ENCODE measurements around the gene RAB8B.

The RAB8B gene

DNA sequence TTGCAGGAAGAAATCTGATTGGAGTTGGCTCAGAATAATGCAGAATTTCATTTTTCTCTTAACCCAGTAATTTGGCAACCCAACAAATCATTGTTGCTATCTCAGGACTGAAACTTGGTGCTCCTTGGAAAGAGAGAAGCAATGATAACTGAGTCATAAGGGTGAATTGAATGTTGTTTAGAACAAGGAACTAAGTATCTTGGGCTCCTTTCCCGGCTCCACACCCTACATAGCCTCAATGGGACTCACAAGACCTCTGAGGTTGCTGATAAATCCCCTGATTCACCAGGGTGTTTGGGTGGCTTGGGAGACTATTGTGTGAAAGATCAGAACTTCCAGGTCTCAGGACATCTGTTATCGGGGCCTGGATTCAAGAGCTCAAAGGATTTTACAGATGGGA, 7.8 kb upstream of the RAB8B start:
- no CpG with 5 or more reads among the region's 2 CpGs for WGBS (ENCODE audit: extremely low coverage, insufficient coverage, insufficient read length)
- no peak overlapping the region for H3K9ac ChIP-seq (ENCODE audit: low read length)
- no peak overlapping the region for H3K18ac ChIP-seq (ENCODE audit: low read length)
- no peak overlapping the region for H3K4ac ChIP-seq (ENCODE audit: low read depth, low read length)
- H3K4me3 ChIP-seq (ENCODE audit: low read depth, low read length): no peak overlapping the region
- H3K14ac ChIP-seq (ENCODE audit: low read length): no peak overlapping the region
- no peaks in the 10 kb centered on the region for H3K27me3 ChIP-seq (ENCODE audit: insufficient read depth, low read length)
- H2AFZ ChIP-seq (ENCODE audit: insufficient read depth, low read length, poor library complexity): no peak overlapping the region
- H3K27ac ChIP-seq (ENCODE audit: low read depth, low read length): no peak overlapping the region
- no peak overlapping the region for H4K91ac ChIP-seq (ENCODE audit: low read depth, low read length)
- H3K36me3 ChIP-seq (ENCODE audit: control insufficient read depth in 1 of 2, insufficient read depth in 2 of 2, low read length in 2 of 2): no peaks in the 10 kb centered on the region
- H3K79me1 ChIP-seq (ENCODE audit: low read length): peaks cover 4% of the 10 kb centered on the region
- H2AK5ac ChIP-seq (ENCODE audit: low read length): no peak overlapping the region
- peaks cover 0 to 2% of the 10 kb centered on the region in 2 experiments for H3K4me1 ChIP-seq (ENCODE audit: control insufficient read depth in 1 of 2, insufficient read depth in 2 of 2, low read length in 2 of 2)
- H4K8ac ChIP-seq (ENCODE audit: low read depth, low read length): no peak overlapping the region
- H2BK120ac ChIP-seq (ENCODE audit: insufficient read depth, low read length, poor library complexity): no peak overlapping the region
- no peaks in the 10 kb centered on the region for H3K9me3 ChIP-seq (ENCODE audit: insufficient read depth, low read depth, low read length)
- no peak for DNase-seq
- no peak overlapping the region for H4K12ac ChIP-seq (ENCODE audit: low read depth, low read length)
- no peak overlapping the region for H2BK12ac ChIP-seq (ENCODE audit: low read length)
- H2BK5ac ChIP-seq (ENCODE audit: low read depth, low read length, poor library complexity): no peak overlapping the region
- no peaks in the 10 kb centered on the region for H3K79me2 ChIP-seq (ENCODE audit: control insufficient read depth, insufficient read depth, low read length, poor library complexity)
- no peak overlapping the region for H3K23ac ChIP-seq (ENCODE audit: low read length)
- H3K4me2 ChIP-seq (ENCODE audit: low read length): no peak overlapping the region

DNA sequence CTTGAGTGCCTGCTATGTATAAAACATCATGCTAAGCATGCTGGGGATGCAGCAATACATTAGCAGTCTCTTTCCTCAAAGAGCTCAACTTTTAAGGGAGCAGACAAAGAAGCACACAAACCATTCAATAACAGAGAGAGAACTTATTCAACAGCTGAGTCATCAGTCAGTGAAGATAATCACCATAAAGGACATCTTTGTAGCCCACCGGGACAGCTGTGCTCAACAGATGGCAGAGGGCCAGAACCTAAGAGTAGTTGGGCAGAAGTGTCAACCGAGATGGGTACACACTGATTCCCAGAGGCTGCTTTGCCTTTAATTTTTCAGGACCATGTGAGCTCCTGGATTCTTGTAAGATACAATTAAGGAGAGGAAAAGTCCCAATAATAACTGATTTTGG, 4.2 kb upstream of the RAB8B start:
- no peaks in the 10 kb centered on the region for H3K36me3 ChIP-seq (ENCODE audit: control insufficient read depth in 1 of 2, insufficient read depth in 2 of 2, low read length in 2 of 2)
- H3K79me1 ChIP-seq (ENCODE audit: low read length): peaks cover 4% of the 10 kb centered on the region
- no peak overlapping the region for H4K12ac ChIP-seq (ENCODE audit: low read depth, low read length)
- no peak overlapping the region for H3K14ac ChIP-seq (ENCODE audit: low read length)
- H3K27me3 ChIP-seq (ENCODE audit: insufficient read depth, low read length): no peaks in the 10 kb centered on the region
- DNase-seq: no peak
- peak overlapping the region; percentile 69 for H2BK12ac ChIP-seq (ENCODE audit: low read length)
- no peak overlapping the region for H4K8ac ChIP-seq (ENCODE audit: low read depth, low read length)
- H3K4me2 ChIP-seq (ENCODE audit: low read length): no peak overlapping the region
- no peak overlapping the region for H4K91ac ChIP-seq (ENCODE audit: low read depth, low read length)
- H2BK120ac ChIP-seq (ENCODE audit: insufficient read depth, low read length, poor library complexity): no peak overlapping the region
- no peak overlapping the region for H3K18ac ChIP-seq (ENCODE audit: low read length)
- H3K79me2 ChIP-seq (ENCODE audit: control insufficient read depth, insufficient read depth, low read length, poor library complexity): peaks cover 4% of the 10 kb centered on the region
- no peak overlapping the region for H3K27ac ChIP-seq (ENCODE audit: low read depth, low read length)
- H3K9me3 ChIP-seq (ENCODE audit: insufficient read depth, low read depth, low read length): no peaks in the 10 kb centered on the region
- H3K9ac ChIP-seq (ENCODE audit: low read length): no peak overlapping the region
- H2AFZ ChIP-seq (ENCODE audit: insufficient read depth, low read length, poor library complexity): no peak overlapping the region
- H3K4me3 ChIP-seq (ENCODE audit: low read depth, low read length): no peak overlapping the region
- no CpG with 5 or more reads among the region's 2 CpGs for WGBS (ENCODE audit: extremely low coverage, insufficient coverage, insufficient read length)
- H2AK5ac ChIP-seq (ENCODE audit: low read length): no peak overlapping the region
- H2BK5ac ChIP-seq (ENCODE audit: low read depth, low read length, poor library complexity): no peak overlapping the region
- no peak overlapping the region for H3K4ac ChIP-seq (ENCODE audit: low read depth, low read length)
- peaks cover 0 to 9% of the 10 kb centered on the region in 2 experiments for H3K4me1 ChIP-seq (ENCODE audit: control insufficient read depth in 1 of 2, insufficient read depth in 2 of 2, low read length in 2 of 2)
- no peak overlapping the region for H3K23ac ChIP-seq (ENCODE audit: low read length)

DNA sequence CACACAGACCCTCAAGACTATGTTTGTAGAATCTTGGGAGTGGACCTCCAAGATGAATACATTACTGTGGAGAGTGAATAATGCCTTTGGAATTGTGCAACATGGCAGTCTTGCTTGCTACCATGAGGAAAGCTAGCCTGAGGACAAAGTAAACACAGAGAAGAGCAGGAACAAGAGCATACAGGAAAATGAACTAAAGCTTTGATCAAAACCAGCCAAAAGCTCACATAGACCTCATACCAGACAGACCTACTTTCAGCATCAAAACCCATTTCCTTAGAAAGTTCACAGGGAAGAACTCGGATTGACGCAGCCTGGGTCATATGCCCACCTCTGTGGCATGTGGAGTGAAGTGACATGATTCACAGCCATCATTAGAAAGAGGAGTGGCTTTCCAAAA, 3.3 kb upstream of the RAB8B start:
- Histone ChIP-seq H3K4ac (ENCODE audit: low read depth, low read length) (no peak overlapping the region), H4K8ac (ENCODE audit: low read depth, low read length) (no peak overlapping the region), H3K23ac (ENCODE audit: low read length) (no peak overlapping the region), H3K27ac (ENCODE audit: low read depth, low read length) (peak overlapping the region; percentile 37), H2BK120ac (ENCODE audit: insufficient read depth, low read length, poor library complexity) (no peak overlapping the region), H3K9ac (ENCODE audit: low read length) (no peak overlapping the region), H2BK5ac (ENCODE audit: low read depth, low read length, poor library complexity) (no peak overlapping the region), H3K9me3 (ENCODE audit: insufficient read depth, low read depth, low read length) (no peaks in the 10 kb centered on the region), H3K79me1 (ENCODE audit: low read length) (peaks cover 4% of the 10 kb centered on the region), H3K27me3 (ENCODE audit: insufficient read depth, low read length) (no peaks in the 10 kb centered on the region), H3K4me3 (ENCODE audit: low read depth, low read length) (no peak overlapping the region), H3K36me3 (ENCODE audit: control insufficient read depth in 1 of 2, insufficient read depth in 2 of 2, low read length in 2 of 2) (no peaks in the 10 kb centered on the region), H3K4me2 (ENCODE audit: low read length) (no peak overlapping the region), H3K18ac (ENCODE audit: low read length) (no peak overlapping the region), H3K79me2 (ENCODE audit: control insufficient read depth, insufficient read depth, low read length, poor library complexity) (peaks cover 4% of the 10 kb centered on the region), H2BK12ac (ENCODE audit: low read length) (no peak overlapping the region), H4K12ac (ENCODE audit: low read depth, low read length) (no peak overlapping the region), H2AK5ac (ENCODE audit: low read length) (no peak overlapping the region), H4K91ac (ENCODE audit: low read depth, low read length) (no peak overlapping the region), H3K4me1 (ENCODE audit: control insufficient read depth in 1 of 2, insufficient read depth in 2 of 2, low read length in 2 of 2) (peaks cover 0 to 9% of the 10 kb centered on the region in 2 experiments), H3K14ac (ENCODE audit: low read length) (no peak overlapping the region), H2AFZ (ENCODE audit: insufficient read depth, low read length, poor library complexity) (no peak overlapping the region)
- WGBS (ENCODE audit: extremely low coverage, insufficient coverage, insufficient read length): no CpG with 5 or more reads among the region's 2 CpGs
- DNase-seq: peak; percentile 78 to 92

DNA sequence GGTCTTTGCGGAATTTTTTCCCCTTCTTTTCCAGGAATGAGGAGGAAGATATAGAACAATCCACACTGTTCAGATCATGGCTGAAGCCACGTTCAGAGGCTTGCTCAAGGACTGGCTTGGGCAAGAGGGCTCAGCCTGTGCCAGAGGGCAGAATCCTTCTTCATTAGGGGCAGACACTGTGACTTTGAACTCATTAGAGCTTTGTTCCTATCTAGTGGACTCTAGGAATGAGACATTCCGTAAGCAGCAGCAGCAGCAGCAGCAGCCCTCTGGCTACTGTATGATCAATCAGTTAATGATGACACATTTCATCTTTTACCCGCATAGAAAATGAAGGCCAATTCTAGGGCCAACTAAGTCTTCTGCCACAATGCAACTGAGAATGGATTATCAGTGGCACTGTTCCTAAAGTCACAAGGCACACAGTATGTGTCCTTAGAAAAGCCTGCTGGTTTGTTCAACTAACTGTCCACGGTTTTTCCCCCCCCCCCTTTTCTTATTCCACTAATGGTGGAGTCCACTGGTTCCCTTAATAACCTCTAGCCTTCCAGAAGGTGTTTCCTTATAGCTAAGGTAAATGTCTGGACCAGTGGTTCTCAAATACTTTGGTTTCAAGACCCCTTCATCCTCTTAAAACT, 1.7 kb upstream of the RAB8B start:
- WGBS (ENCODE audit: extremely low coverage, insufficient coverage, insufficient read length): no CpG with 5 or more reads among the region's 5 CpGs
- no peak overlapping the region for H2BK120ac ChIP-seq (ENCODE audit: insufficient read depth, low read length, poor library complexity)
- peaks cover 4% of the 10 kb centered on the region for H3K79me2 ChIP-seq (ENCODE audit: control insufficient read depth, insufficient read depth, low read length, poor library complexity)
- no peaks in the 10 kb centered on the region for H3K36me3 ChIP-seq (ENCODE audit: control insufficient read depth in 1 of 2, insufficient read depth in 2 of 2, low read length in 2 of 2)
- no peak overlapping the region for H2BK5ac ChIP-seq (ENCODE audit: low read depth, low read length, poor library complexity)
- H3K4me1 ChIP-seq (ENCODE audit: control insufficient read depth in 1 of 2, insufficient read depth in 2 of 2, low read length in 2 of 2): peaks cover 0 to 10% of the 10 kb centered on the region in 2 experiments
- no peak overlapping the region for H3K4me3 ChIP-seq (ENCODE audit: low read depth, low read length)
- H3K9me3 ChIP-seq (ENCODE audit: insufficient read depth, low read depth, low read length): no peaks in the 10 kb centered on the region
- H4K8ac ChIP-seq (ENCODE audit: low read depth, low read length): no peak overlapping the region
- no peaks in the 10 kb centered on the region for H3K27me3 ChIP-seq (ENCODE audit: insufficient read depth, low read length)
- H3K27ac ChIP-seq (ENCODE audit: low read depth, low read length): no peak overlapping the region
- no peak overlapping the region for H3K18ac ChIP-seq (ENCODE audit: low read length)
- H3K79me1 ChIP-seq (ENCODE audit: low read length): peaks cover 4% of the 10 kb centered on the region
- H3K23ac ChIP-seq (ENCODE audit: low read length): no peak overlapping the region
- H4K12ac ChIP-seq (ENCODE audit: low read depth, low read length): no peak overlapping the region
- no peak overlapping the region for H2BK12ac ChIP-seq (ENCODE audit: low read length)
- no peak overlapping the region for H3K9ac ChIP-seq (ENCODE audit: low read length)
- no peak overlapping the region for H2AK5ac ChIP-seq (ENCODE audit: low read length)
- no peak overlapping the region for H3K4me2 ChIP-seq (ENCODE audit: low read length)
- no peak overlapping the region for H4K91ac ChIP-seq (ENCODE audit: low read depth, low read length)
- DNase-seq: peak; percentile 88 to 94
- H3K14ac ChIP-seq (ENCODE audit: low read length): no peak overlapping the region
- H3K4ac ChIP-seq (ENCODE audit: low read depth, low read length): no peak overlapping the region
- no peak overlapping the region for H2AFZ ChIP-seq (ENCODE audit: insufficient read depth, low read length, poor library complexity)

Measured in trophoblast cell (in vitro differentiated cells and primary cell).